D721Med (cell line): ENCODE data around the gene TMEM140.
"Not testable (repeated sequence)": the region's sequence is repeated elsewhere in the genome, so short reads cannot be mapped to it uniquely, and the experiment has no call there.

Experiments used
- DNase-seq: peaks from one replicate; pipeline ENCODE4 v3.0.0; 2011; ENCODE audit warnings: low spot score; ENCODE audit not compliant: insufficient read length
- FAIRE-seq: peaks from 2 replicates; lab custom pipeline; 2011; peaks lifted over from hg19 to GRCh38; lab: Jason Lieb, UNC
- TF ChIP-seq, protein P1 (sequence below): IDR thresholded peaks from 2 replicates; pipeline ENCODE4 v1.5.1; 2012; ENCODE audit warnings: mild to moderate bottlenecking, control low read depth; ENCODE audit not compliant: insufficient read depth; ENCODE audit errors: missing control alignments

Gene TMEM140

GRCh38 chr7:135114622-135115021 is 33.2 kb upstream of the TMEM140 start:
- TF ChIP-seq, protein P1, sequence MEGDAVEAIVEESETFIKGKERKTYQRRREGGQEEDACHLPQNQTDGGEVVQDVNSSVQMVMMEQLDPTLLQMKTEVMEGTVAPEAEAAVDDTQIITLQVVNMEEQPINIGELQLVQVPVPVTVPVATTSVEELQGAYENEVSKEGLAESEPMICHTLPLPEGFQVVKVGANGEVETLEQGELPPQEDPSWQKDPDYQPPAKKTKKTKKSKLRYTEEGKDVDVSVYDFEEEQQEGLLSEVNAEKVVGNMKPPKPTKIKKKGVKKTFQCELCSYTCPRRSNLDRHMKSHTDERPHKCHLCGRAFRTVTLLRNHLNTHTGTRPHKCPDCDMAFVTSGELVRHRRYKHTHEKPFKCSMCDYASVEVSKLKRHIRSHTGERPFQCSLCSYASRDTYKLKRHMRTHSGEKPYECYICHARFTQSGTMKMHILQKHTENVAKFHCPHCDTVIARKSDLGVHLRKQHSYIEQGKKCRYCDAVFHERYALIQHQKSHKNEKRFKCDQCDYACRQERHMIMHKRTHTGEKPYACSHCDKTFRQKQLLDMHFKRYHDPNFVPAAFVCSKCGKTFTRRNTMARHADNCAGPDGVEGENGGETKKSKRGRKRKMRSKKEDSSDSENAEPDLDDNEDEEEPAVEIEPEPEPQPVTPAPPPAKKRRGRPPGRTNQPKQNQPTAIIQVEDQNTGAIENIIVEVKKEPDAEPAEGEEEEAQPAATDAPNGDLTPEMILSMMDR: no peak

DNA sequence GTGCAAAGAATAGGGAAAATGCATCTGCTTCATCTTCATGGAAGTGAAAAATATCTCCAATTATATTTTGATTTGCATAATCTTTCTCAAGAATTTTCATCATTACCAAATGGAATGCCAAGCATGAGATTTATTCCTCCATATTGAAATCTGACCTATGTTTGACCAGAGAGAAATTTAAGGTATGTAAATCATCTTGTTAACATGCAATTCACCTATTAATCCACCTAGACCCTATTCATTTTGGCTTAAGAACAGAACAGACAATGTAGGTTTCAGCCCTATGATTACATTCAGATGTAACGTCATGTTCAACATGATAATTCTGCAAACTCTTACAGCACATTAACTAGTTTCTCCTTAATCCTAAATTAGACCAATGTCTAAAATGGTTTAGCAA is 30.8 kb upstream of the TMEM140 start:
- FAIRE-seq (no peak), DNase-seq (no peak)
- TF ChIP-seq, protein P1: no peak

More at GRCh38 chr7:135114622-135115021, 33.2 kb upstream of the TMEM140 start:
- FAIRE-seq: no peak
- no peak for DNase-seq

DNA sequence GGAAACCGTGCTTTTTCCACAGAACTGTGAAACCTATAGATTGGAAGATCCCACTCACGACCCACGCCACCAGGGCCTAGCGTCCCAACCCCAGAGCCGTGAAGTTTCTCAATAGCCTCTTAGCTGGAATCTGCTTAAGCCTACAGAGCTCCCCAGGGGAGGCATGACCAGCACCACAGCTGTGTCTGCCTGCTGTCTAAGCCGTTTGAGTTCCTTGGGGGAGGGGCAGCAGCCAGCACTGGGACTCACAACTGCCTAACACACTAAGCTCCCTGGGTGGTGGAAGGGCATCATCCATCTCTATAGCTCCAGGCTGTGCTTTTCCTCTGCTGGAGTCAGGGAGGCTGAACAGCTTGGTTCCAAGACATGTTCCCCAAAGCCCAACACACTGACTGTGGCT is 26.0 kb upstream of the TMEM140 start:
- DNase-seq: no peak
- TF ChIP-seq, protein P1: no peak
- no peak for FAIRE-seq

DNA sequence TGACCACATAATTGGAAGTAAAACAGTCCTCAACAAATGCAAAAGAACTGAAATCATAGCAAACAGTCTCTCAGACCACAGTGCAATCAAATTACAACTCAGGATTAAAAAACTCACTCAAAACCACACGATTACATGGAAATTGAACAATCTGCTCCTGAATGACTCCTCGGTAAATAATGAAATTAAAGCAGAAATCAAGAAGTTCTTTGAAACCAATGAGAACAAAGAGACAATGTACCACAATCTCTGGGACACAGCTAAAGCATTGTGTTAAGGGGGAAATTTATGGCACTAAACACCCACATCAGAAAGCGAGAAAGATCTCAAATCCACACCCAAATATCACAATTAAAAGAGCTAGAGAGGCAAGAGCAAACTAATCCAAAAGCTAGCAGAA is 23.2 kb upstream of the TMEM140 start:
- FAIRE-seq: not testable (repeated sequence)

GRCh38 chr7:135128931-135129330 is 18.9 kb upstream of the TMEM140 start:
- DNase-seq: no peak
- no peak for FAIRE-seq
- TF ChIP-seq, protein P1: no peak

More for the DNA sequence above, 23.2 kb upstream of the TMEM140 start:
- not testable (repeated sequence) for DNase-seq

DNA sequence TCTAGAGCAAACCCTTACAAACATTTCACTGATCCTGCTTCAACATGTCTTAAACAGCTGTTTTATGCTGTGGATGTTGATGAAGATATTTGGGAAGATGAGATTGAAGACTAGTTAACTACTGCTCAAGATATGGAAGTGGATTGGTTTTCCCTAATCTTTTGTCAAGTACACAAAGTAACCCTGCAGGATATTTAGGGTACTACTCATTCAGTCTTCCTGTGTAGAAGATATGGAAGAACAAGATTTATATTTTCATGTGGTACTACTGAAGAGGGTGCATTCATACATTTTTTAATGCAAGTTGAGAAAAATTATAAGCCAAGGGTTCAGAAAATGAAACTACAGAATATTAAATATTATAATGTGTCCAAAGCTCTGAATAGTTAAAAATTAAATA is 18.3 kb upstream of the TMEM140 start:
- TF ChIP-seq, protein P1: no peak
- no peak for FAIRE-seq
- no peak for DNase-seq

DNA sequence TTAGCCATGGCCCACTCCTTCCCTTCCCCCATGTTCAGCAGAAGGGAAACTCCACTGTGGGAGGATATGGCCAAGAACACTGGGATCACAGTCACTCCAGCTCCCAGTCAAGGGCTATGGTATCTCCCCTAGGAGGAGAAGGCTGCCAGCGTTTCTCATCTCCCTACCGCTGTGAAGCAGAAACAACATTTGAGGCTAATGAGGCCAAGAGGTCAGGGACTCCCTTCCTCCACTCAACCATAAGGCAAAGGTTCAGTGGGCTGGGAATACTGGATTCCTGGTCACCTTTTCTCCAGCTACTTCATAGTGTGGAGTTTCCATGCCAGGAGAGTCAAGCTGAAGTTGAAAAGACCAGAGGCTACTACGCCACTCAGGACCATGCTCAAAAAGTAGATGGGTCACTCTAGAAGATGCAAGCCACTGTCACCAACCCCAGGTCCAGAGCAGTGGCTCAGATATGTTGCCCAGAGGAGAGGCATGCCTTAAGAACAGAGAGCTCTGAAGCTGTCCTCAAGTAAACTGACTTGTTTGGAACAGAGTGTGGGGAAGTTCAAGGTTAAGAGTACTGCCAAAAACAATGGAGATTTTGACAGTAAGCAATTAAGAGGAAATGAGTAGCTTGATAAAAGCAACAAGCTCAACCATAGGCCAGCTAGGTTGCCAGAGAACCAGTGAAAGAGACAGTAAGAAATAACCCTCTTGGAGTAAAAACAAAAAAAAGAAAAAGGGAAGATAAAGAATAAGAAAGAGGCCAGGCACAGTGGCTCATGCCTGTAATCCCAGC is 3.8 kb upstream of the TMEM140 start:
- TF ChIP-seq, protein P1: no peak
- no peak for DNase-seq
- no peak for FAIRE-seq
